ENCODE measurements around the gene SPINK5.

Gene SPINK5

GRCh38 chr5:148146487-148146886, 82.7 kb downstream of the SPINK5 start:
- Histone ChIP-seq H3K9ac (ENCODE audit: low read length) (no peak overlapping the region), H3K4me3 (ENCODE audit: low read depth, low read length) (no peak overlapping the region), H3K27me3 (ENCODE audit: control insufficient read depth, insufficient read depth, low read length) (no peaks in the 10 kb centered on the region), H3K36me3 (ENCODE audit: control insufficient read depth, insufficient read depth, low read length) (no peaks in the 10 kb centered on the region), H3K27ac (ENCODE audit: low read depth, low read length) (no peak overlapping the region), H3K4me1 (ENCODE audit: control insufficient read depth, insufficient read depth, low read length) (no peaks in the 10 kb centered on the region), H3K9me3 (ENCODE audit: control insufficient read depth, insufficient read depth, low read depth, low read length) (no peaks in the 10 kb centered on the region)

- Histone ChIP-seq H3K9me3 (ENCODE audit: control insufficient read depth, insufficient read depth, low read depth, low read length) (no peaks in the 10 kb centered on the region), H3K4me1 (ENCODE audit: control insufficient read depth, insufficient read depth, low read length) (no peaks in the 10 kb centered on the region), H3K4me3 (ENCODE audit: low read depth, low read length) (no peak overlapping the region), H3K36me3 (ENCODE audit: control insufficient read depth, insufficient read depth, low read length) (no peaks in the 10 kb centered on the region), H3K27ac (ENCODE audit: low read depth, low read length) (no peak overlapping the region), H3K27me3 (ENCODE audit: control insufficient read depth, insufficient read depth, low read length) (no peaks in the 10 kb centered on the region), H3K9ac (ENCODE audit: low read length) (no peak overlapping the region)
These were observed 83.6 kb downstream of the SPINK5 start for GRCh38 chr5:148147415-148147814.

- Histone ChIP-seq H3K27ac (ENCODE audit: low read depth, low read length) (no peak overlapping the region), H3K9ac (ENCODE audit: low read length) (no peak overlapping the region), H3K27me3 (ENCODE audit: control insufficient read depth, insufficient read depth, low read length) (no peaks in the 10 kb centered on the region), H3K4me1 (ENCODE audit: control insufficient read depth, insufficient read depth, low read length) (no peaks in the 10 kb centered on the region), H3K4me3 (ENCODE audit: low read depth, low read length) (no peak overlapping the region), H3K9me3 (ENCODE audit: control insufficient read depth, insufficient read depth, low read depth, low read length) (no peaks in the 10 kb centered on the region), H3K36me3 (ENCODE audit: control insufficient read depth, insufficient read depth, low read length) (no peaks in the 10 kb centered on the region)
These were observed 88.1 kb downstream of the SPINK5 start for GRCh38 chr5:148151872-148152271.

GRCh38 chr5:148152781-148153180, 89.0 kb downstream of the SPINK5 start:
- no peak overlapping the region for H3K9ac ChIP-seq (ENCODE audit: low read length)
- H3K27ac ChIP-seq (ENCODE audit: low read depth, low read length): no peak overlapping the region
- no peaks in the 10 kb centered on the region for H3K4me1 ChIP-seq (ENCODE audit: control insufficient read depth, insufficient read depth, low read length)
- H3K4me3 ChIP-seq (ENCODE audit: low read depth, low read length): no peak overlapping the region
- no peaks in the 10 kb centered on the region for H3K36me3 ChIP-seq (ENCODE audit: control insufficient read depth, insufficient read depth, low read length)
- H3K27me3 ChIP-seq (ENCODE audit: control insufficient read depth, insufficient read depth, low read length): no peaks in the 10 kb centered on the region
- H3K9me3 ChIP-seq (ENCODE audit: control insufficient read depth, insufficient read depth, low read depth, low read length): no peaks in the 10 kb centered on the region

- Histone ChIP-seq H3K4me3 (ENCODE audit: low read depth, low read length) (no peak overlapping the region), H3K9me3 (ENCODE audit: control insufficient read depth, insufficient read depth, low read depth, low read length) (no peaks in the 10 kb centered on the region), H3K27ac (ENCODE audit: low read depth, low read length) (no peak overlapping the region), H3K9ac (ENCODE audit: low read length) (no peak overlapping the region), H3K36me3 (ENCODE audit: control insufficient read depth, insufficient read depth, low read length) (no peaks in the 10 kb centered on the region), H3K27me3 (ENCODE audit: control insufficient read depth, insufficient read depth, low read length) (no peaks in the 10 kb centered on the region), H3K4me1 (ENCODE audit: control insufficient read depth, insufficient read depth, low read length) (no peaks in the 10 kb centered on the region)
These were observed 92.8 kb downstream of the SPINK5 start for GRCh38 chr5:148156609-148157008.

- H3K9ac ChIP-seq (ENCODE audit: low read length): no peak overlapping the region
These were observed 98.3 kb downstream of the SPINK5 start for GRCh38 chr5:148162038-148162437.

GRCh38 chr5:148163345-148163744, 99.6 kb downstream of the SPINK5 start:
- Histone ChIP-seq H3K27ac (ENCODE audit: low read depth, low read length) (no peak overlapping the region), H3K9ac (ENCODE audit: low read length) (no peak overlapping the region), H3K9me3 (ENCODE audit: control insufficient read depth, insufficient read depth, low read depth, low read length) (peaks cover 13% of the 10 kb centered on the region; the same call in 1 of the 2 replicates), H3K27me3 (ENCODE audit: control insufficient read depth, insufficient read depth, low read length) (no peaks in the 10 kb centered on the region), H3K36me3 (ENCODE audit: control insufficient read depth, insufficient read depth, low read length) (no peaks in the 10 kb centered on the region), H3K4me3 (ENCODE audit: low read depth, low read length) (no peak overlapping the region), H3K4me1 (ENCODE audit: control insufficient read depth, insufficient read depth, low read length) (no peaks in the 10 kb centered on the region)

More at GRCh38 chr5:148162038-148162437, 98.3 kb downstream of the SPINK5 start:
- Histone ChIP-seq H3K36me3 (ENCODE audit: control insufficient read depth, insufficient read depth, low read length) (no peaks in the 10 kb centered on the region), H3K27ac (ENCODE audit: low read depth, low read length) (no peak overlapping the region), H3K9me3 (ENCODE audit: control insufficient read depth, insufficient read depth, low read depth, low read length) (peaks cover 13% of the 10 kb centered on the region; the same call in 1 of the 2 replicates), H3K27me3 (ENCODE audit: control insufficient read depth, insufficient read depth, low read length) (no peaks in the 10 kb centered on the region), H3K4me1 (ENCODE audit: control insufficient read depth, insufficient read depth, low read length) (no peaks in the 10 kb centered on the region), H3K4me3 (ENCODE audit: low read depth, low read length) (no peak overlapping the region)

- Histone ChIP-seq H3K4me3 (ENCODE audit: low read depth, low read length) (no peak overlapping the region), H3K27ac (ENCODE audit: low read depth, low read length) (no peak overlapping the region), H3K27me3 (ENCODE audit: control insufficient read depth, insufficient read depth, low read length) (no peaks in the 10 kb centered on the region)
These were observed 102.9 kb downstream of the SPINK5 start for GRCh38 chr5:148166550-148167283.

GRCh38 chr5:148168246-148168645, 104.5 kb downstream of the SPINK5 start, which contains the start of gene SPINK14:
TSS of gene SPINK14 (plus strand) at chr5:148168546. CDS start at chr5:148169733, 1,187 bp downstream.
- H3K27me3 ChIP-seq (ENCODE audit: control insufficient read depth, insufficient read depth, low read length): no peaks in the 10 kb centered on the region
- H3K4me1 ChIP-seq (ENCODE audit: control insufficient read depth, insufficient read depth, low read length): no peaks in the 10 kb centered on the region
- no peak within 1 kb of the TSS for H3K9ac ChIP-seq (ENCODE audit: low read length)
- peaks cover 10% of the 10 kb centered on the region; the same call in 1 of the 2 replicates for H3K9me3 ChIP-seq (ENCODE audit: control insufficient read depth, insufficient read depth, low read depth, low read length)
- H3K4me3 ChIP-seq (ENCODE audit: low read depth, low read length): no peak within 1 kb of the TSS
- H3K27ac ChIP-seq (ENCODE audit: low read depth, low read length): no peak within 1 kb of the TSS
- no peaks in the 10 kb centered on the region for H3K36me3 ChIP-seq (ENCODE audit: control insufficient read depth, insufficient read depth, low read length)

More at GRCh38 chr5:148166550-148167283, 102.9 kb downstream of the SPINK5 start:
- Histone ChIP-seq H3K9me3 (ENCODE audit: control insufficient read depth, insufficient read depth, low read depth, low read length) (peaks cover 13% of the 10 kb centered on the region; the same call in 1 of the 2 replicates), H3K36me3 (ENCODE audit: control insufficient read depth, insufficient read depth, low read length) (no peaks in the 10 kb centered on the region), H3K9ac (ENCODE audit: low read length) (no peak overlapping the region), H3K4me1 (ENCODE audit: control insufficient read depth, insufficient read depth, low read length) (no peaks in the 10 kb centered on the region)

- no peak overlapping the region for H3K4me3 ChIP-seq (ENCODE audit: low read depth, low read length)
- H3K9ac ChIP-seq (ENCODE audit: low read length): no peak overlapping the region
- H3K36me3 ChIP-seq (ENCODE audit: control insufficient read depth, insufficient read depth, low read length): no peaks in the 10 kb centered on the region
- H3K4me1 ChIP-seq (ENCODE audit: control insufficient read depth, insufficient read depth, low read length): no peaks in the 10 kb centered on the region
- H3K27ac ChIP-seq (ENCODE audit: low read depth, low read length): no peak overlapping the region
- no peaks in the 10 kb centered on the region for H3K27me3 ChIP-seq (ENCODE audit: control insufficient read depth, insufficient read depth, low read length)
- no peaks in the 10 kb centered on the region for H3K9me3 ChIP-seq (ENCODE audit: control insufficient read depth, insufficient read depth, low read depth, low read length)
These were observed 108.6 kb downstream of the SPINK5 start for GRCh38 chr5:148172377-148172776.

- no peak overlapping the region for H3K9ac ChIP-seq (ENCODE audit: low read length)
- no peak overlapping the region for H3K4me3 ChIP-seq (ENCODE audit: low read depth, low read length)
- H3K36me3 ChIP-seq (ENCODE audit: control insufficient read depth, insufficient read depth, low read length): no peaks in the 10 kb centered on the region
- no peaks in the 10 kb centered on the region for H3K9me3 ChIP-seq (ENCODE audit: control insufficient read depth, insufficient read depth, low read depth, low read length)
- H3K27me3 ChIP-seq (ENCODE audit: control insufficient read depth, insufficient read depth, low read length): no peaks in the 10 kb centered on the region
- no peaks in the 10 kb centered on the region for H3K4me1 ChIP-seq (ENCODE audit: control insufficient read depth, insufficient read depth, low read length)
- H3K27ac ChIP-seq (ENCODE audit: low read depth, low read length): no peak overlapping the region
These were observed 112.7 kb downstream of the SPINK5 start for GRCh38 chr5:148176480-148176879.
